Loucy (cell line): ENCODE data around the gene SEC22C.

Experiments used
- H2AFZ ChIP-seq: fragments of 200-600 bp; sonication (generic); 2 replicates; pipeline ENCODE4 v1.6.0; 2016; ENCODE audit warnings: antibody characterized with exemption, mild to moderate bottlenecking, low read length, moderate library complexity
- H3F3A ChIP-seq: fragments of 200-600 bp; 2 replicates; pipeline ENCODE4 v1.6.0; 2016; ENCODE audit warnings: antibody characterized with exemption, low read depth, mild to moderate bottlenecking
- H3K27me3 ChIP-seq: fragments of 200-600 bp; sonication (generic); 2 replicates; pipeline ENCODE4 v1.6.1; 2014; ENCODE audit warnings: low read length, mild to moderate bottlenecking; ENCODE audit not compliant: insufficient read depth, poor library complexity, severe bottlenecking
- H3K36me3 ChIP-seq: fragments of 200-600 bp; sonication (generic); 2 replicates; pipeline ENCODE4 v1.6.1; 2016; ENCODE audit warnings: low read length; ENCODE audit not compliant: insufficient read depth
- H3K4me1 ChIP-seq: fragments of 200-600 bp; sonication (generic); 2 replicates; pipeline ENCODE4 v1.5.1; 2014; ENCODE audit warnings: low read length, mild to moderate bottlenecking; ENCODE audit not compliant: insufficient read depth, poor library complexity, severe bottlenecking
- H3K4me2 ChIP-seq: fragments of 200-600 bp; sonication (generic); 2 replicates; pipeline ENCODE4 v1.6.0; 2014; ENCODE audit warnings: antibody characterized with exemption, low read length, low read depth, mild to moderate bottlenecking; ENCODE audit not compliant: poor library complexity, severe bottlenecking
- H3K4me3 ChIP-seq: fragments of 200-600 bp; sonication (generic); 2 replicates; pipeline ENCODE4 v1.5.1; 2014; ENCODE audit warnings: low read length, mild to moderate bottlenecking, mixed read lengths; ENCODE audit not compliant: poor library complexity, severe bottlenecking
- H3K79me2 ChIP-seq: fragments of 200-600 bp; sonication (generic); 2 replicates; pipeline ENCODE4 v1.6.1; 2014; ENCODE audit warnings: low read length; ENCODE audit not compliant: insufficient read depth
- H3K9ac ChIP-seq: fragments of 200-600 bp; sonication (generic); 2 replicates; pipeline ENCODE4 v1.6.0; 2014; ENCODE audit warnings: mild to moderate bottlenecking, low read depth, low read length, moderate library complexity; ENCODE audit not compliant: poor library complexity, severe bottlenecking
- H3K9me2 ChIP-seq: fragments of 200-600 bp; sonication (generic); replicated peaks from 2 replicates; pipeline ENCODE4 v1.6.1; 2016; ENCODE audit warnings: low read depth, low read length, mixed read lengths
- H3K9me3 ChIP-seq: fragments of 200-600 bp; sonication (generic); 2 replicates; pipeline ENCODE4 v1.6.1; 2014; ENCODE audit warnings: mild to moderate bottlenecking, antibody characterized with exemption, low read length, low read depth; ENCODE audit not compliant: insufficient read depth
- H4K20me1 ChIP-seq: fragments of 200-600 bp; sonication (generic); 2 replicates; pipeline ENCODE4 v1.6.0; 2014; ENCODE audit warnings: antibody characterized with exemption, low read length, mild to moderate bottlenecking; ENCODE audit not compliant: insufficient read depth, poor library complexity, severe bottlenecking
- EZH2phosphoT487 ChIP-seq: fragments of 200-600 bp; IDR thresholded peaks from 2 replicates; pipeline ENCODE4 v1.6.1; 2018; ENCODE audit warnings: antibody characterized with exemption, mild to moderate bottlenecking, moderate library complexity, borderline replicate concordance
- TF ChIP-seq, protein P1 (sequence below): fragments of 200-600 bp; sonication (generic); conservative IDR thresholded peaks from 2 replicates; pipeline ENCODE4 v1.5.1; 2014; ENCODE audit warnings: mild to moderate bottlenecking, antibody characterized with exemption, low read length

SEC22C gene

DNA sequence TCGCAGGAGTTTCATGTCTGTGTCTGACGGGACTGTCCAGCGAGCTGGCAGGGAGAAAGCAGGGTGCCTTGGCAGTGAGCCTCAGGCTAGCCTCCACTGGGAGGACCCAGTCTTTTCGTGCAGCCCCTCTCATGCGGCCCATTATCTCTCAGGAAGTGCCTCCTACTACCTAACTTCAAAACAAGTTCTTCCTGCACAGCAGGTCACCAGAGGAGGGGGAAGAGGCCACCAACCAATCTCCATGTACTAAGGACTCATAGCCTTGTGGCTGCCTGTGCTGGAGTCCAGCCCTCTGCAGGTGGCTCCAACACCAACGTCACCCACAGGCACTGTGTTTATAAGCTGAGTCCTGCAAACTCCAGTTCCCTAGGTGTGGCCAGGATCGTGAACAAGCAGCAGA lies 74.5 kb downstream of the SEC22C start:
- Histone ChIP-seq H3K27me3 (no peaks in the 10 kb centered on the region), H4K20me1 (no peaks in the 10 kb centered on the region), H3K4me3 (no peak overlapping the region), H3F3A (no peaks in the 10 kb centered on the region), H3K79me2 (no peaks in the 10 kb centered on the region), H3K9me2 (no peaks in the 10 kb centered on the region), H3K9me3 (no peaks in the 10 kb centered on the region), H3K4me2 (no peak overlapping the region), H2AFZ (peak overlapping the region; percentile 71), H3K9ac (no peak overlapping the region), H3K36me3 (no peaks in the 10 kb centered on the region), H3K4me1 (peaks cover 20% of the 10 kb centered on the region)
- TF ChIP-seq EZH2phosphoT487: no peak

DNA sequence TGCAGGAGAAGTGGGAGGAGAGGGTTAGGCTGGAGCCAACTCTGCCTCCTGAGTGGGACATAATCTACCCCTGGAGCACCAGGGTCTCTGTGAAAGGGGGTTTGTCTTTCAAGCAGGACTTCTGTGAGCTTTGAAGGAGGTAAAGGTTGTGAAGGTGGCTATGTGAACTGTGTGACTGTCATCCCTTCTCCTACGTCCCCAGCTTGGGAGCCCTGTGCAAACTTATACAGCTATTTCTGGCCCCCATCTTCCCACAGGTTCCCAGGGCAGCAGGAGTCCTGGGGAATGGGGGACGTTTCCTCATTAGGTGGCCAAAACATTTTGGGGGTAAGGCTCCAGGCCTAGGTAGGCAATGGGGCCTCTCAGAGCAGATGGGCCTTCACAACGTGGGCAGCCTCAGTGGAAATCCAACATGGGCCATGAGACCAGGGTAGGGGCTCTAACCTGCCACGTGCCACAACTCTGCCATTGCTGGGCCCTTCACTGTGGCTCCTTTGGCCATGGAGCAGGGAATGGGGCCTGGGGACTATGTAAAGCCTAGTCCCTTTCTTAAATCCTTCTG lies 75.8 kb downstream of the SEC22C start:
- Histone ChIP-seq H3K9me3 (no peaks in the 10 kb centered on the region), H3K27me3 (peaks cover 2% of the 10 kb centered on the region), H3K4me1 (peaks cover 12% of the 10 kb centered on the region), H2AFZ (no peak overlapping the region), H3K79me2 (no peaks in the 10 kb centered on the region), H3K4me3 (no peak overlapping the region), H4K20me1 (no peaks in the 10 kb centered on the region), H3K4me2 (no peak overlapping the region), H3K9me2 (no peaks in the 10 kb centered on the region), H3K9ac (no peak overlapping the region), H3F3A (no peaks in the 10 kb centered on the region), H3K36me3 (no peaks in the 10 kb centered on the region)
- no peak for TF ChIP-seq EZH2phosphoT487
- TF ChIP-seq, protein P1, sequence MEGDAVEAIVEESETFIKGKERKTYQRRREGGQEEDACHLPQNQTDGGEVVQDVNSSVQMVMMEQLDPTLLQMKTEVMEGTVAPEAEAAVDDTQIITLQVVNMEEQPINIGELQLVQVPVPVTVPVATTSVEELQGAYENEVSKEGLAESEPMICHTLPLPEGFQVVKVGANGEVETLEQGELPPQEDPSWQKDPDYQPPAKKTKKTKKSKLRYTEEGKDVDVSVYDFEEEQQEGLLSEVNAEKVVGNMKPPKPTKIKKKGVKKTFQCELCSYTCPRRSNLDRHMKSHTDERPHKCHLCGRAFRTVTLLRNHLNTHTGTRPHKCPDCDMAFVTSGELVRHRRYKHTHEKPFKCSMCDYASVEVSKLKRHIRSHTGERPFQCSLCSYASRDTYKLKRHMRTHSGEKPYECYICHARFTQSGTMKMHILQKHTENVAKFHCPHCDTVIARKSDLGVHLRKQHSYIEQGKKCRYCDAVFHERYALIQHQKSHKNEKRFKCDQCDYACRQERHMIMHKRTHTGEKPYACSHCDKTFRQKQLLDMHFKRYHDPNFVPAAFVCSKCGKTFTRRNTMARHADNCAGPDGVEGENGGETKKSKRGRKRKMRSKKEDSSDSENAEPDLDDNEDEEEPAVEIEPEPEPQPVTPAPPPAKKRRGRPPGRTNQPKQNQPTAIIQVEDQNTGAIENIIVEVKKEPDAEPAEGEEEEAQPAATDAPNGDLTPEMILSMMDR: no peak

DNA sequence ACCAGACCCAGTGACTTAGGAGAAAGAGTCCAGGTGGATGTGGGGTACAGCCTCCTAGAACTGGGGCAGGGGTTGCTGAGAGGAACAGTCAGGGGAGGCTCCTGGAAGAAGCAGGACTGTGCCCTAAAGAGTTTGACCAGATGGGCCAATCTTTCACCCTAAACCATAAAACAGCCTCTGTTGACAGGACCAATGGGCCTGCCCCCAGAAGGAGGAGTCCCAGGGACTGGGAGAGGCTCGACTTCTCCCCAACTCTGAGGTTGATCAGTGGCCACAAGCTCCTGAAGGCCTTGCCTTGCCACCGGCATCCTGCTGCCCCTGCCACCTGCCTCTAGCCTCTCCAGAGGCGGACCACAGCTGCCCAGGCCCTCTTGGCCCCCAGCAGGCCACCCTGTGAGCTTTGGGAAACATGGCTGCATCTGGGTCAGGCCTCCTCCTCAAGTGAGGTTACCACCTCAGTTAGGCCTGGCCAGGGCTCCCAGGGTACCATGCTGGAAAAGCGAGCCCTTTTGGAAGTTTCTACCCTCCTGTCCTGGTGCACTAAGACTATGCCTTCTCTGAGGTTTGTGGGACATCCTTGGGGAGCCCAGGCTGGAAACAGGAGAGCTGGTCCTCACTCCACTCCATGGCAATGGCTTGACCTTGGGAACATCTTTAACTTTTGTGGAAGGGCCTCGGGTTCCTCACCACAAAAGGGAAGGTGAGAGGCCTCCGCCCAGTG lies 76.5 kb downstream of the SEC22C start:
- Histone ChIP-seq H3K4me1 (peaks cover 12% of the 10 kb centered on the region), H3F3A (no peaks in the 10 kb centered on the region), H4K20me1 (no peaks in the 10 kb centered on the region), H2AFZ (no peak overlapping the region), H3K36me3 (no peaks in the 10 kb centered on the region), H3K79me2 (no peaks in the 10 kb centered on the region), H3K9me2 (no peaks in the 10 kb centered on the region), H3K27me3 (peaks cover 8% of the 10 kb centered on the region), H3K9me3 (no peaks in the 10 kb centered on the region), H3K4me2 (no peak overlapping the region), H3K9ac (no peak overlapping the region), H3K4me3 (no peak overlapping the region)
- TF ChIP-seq EZH2phosphoT487: no peak
- TF ChIP-seq, protein P1: no peak
